Liver (tissue), 3 donors: ENCODE data around the gene SLC2A4.

Source experiments
- CTCF ChIP-seq: fragments of 150-350 bp; IDR thresholded peaks from 2 replicates; pipeline ENCODE4 v1.5.1; 2017; ENCODE audit warnings: improper control_type of control experiment, low read depth, low read length; ENCODE audit not compliant: missing input control
- GABPA ChIP-seq, 2 donors: IDR thresholded peaks in 1 of 2; conservative IDR thresholded peaks in 1 of 2; 2 replicates each; pipeline ENCODE4 v1.6.1; 2016; ENCODE audit warnings: antibody characterized with exemption in 2 of 2, mild to moderate bottlenecking in 1 of 2, moderate library complexity in 1 of 2
- MAX ChIP-seq: IDR thresholded peaks from 2 replicates; pipeline ENCODE4 v1.6.1; 2016; ENCODE audit warnings: antibody characterized with exemption
- RAD21 ChIP-seq, 2 donors: IDR thresholded peaks; 2 replicates each; pipeline ENCODE4 v1.6.1; 2016; ENCODE audit warnings: antibody characterized with exemption in 2 of 2, mild to moderate bottlenecking in 2 of 2
- donor health status: healthy.
- donor health status: healthy.

- TF ChIP-seq CTCF (no peak), RAD21 (IDR thresholded peaks at IDR 0.05) (no peak), MAX (no peak), GABPA (IDR thresholded peaks at IDR 0.05 in 1 of 2, conservative IDR thresholded peaks at IDR 0.05 in 1 of 2) (no peak)
These were observed 44.2 kb upstream of the SLC2A4 start for GRCh38 chr17:7237266-7237760.
